Epithelial cell of esophagus (primary cell): ENCODE data around the gene CHST11.

Experiments
- DNase-seq: peaks from one replicate; pipeline ENCODE4 v3.0.0; 2010; ENCODE audit warnings: low read depth
- H3K4me3 ChIP-seq: 2 replicates; pipeline ENCODE4 v1.5.1; 2011; ENCODE audit warnings: mild to moderate bottlenecking, low read length, control low read depth
- TF ChIP-seq, protein P1 (sequence below): IDR thresholded peaks from 2 replicates; pipeline ENCODE4 v1.5.1; 2011; ENCODE audit warnings: low read depth, mild to moderate bottlenecking, low read length, control low read depth, inconsistent platforms; ENCODE audit not compliant: insufficient read depth; ENCODE audit errors: missing control alignments

The CHST11 gene

DNA sequence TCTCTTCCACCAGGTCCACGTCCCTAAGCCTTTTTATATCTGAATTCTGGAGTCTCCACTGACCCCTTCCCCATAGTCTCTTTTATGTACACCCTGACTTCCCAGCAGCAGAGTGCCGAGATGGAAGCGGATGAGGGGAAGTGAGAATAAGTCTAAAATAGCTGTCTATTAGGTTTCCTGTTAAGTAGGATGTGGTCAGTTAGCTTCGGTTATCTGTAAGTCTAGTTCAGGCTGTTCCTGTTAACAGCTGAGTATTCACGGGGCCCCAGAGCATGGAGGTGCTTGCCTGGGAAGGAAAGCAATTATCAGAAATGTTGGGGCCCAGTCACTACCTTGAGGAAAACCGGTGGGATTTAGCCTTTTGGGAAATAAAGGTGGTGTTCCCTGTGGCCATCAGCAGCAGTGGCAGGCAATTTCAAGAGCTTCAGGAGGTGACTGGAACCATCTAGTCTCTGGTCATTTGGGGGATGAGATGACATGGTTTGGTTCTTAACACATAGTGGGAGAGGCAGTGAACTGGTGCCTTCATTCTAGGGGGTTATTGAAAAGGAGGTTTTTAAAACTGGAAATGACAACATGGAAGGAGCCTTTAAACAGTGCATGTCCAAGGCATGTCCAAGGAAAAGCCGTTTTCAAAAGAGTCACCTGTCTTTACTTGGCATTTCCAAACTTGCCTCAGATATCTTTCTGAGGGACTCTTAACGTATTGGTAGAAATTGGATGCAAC lies 21.8 kb downstream of the CHST11 start:
- no peak for DNase-seq
- no peak overlapping the region for H3K4me3 ChIP-seq
- TF ChIP-seq, protein P1, sequence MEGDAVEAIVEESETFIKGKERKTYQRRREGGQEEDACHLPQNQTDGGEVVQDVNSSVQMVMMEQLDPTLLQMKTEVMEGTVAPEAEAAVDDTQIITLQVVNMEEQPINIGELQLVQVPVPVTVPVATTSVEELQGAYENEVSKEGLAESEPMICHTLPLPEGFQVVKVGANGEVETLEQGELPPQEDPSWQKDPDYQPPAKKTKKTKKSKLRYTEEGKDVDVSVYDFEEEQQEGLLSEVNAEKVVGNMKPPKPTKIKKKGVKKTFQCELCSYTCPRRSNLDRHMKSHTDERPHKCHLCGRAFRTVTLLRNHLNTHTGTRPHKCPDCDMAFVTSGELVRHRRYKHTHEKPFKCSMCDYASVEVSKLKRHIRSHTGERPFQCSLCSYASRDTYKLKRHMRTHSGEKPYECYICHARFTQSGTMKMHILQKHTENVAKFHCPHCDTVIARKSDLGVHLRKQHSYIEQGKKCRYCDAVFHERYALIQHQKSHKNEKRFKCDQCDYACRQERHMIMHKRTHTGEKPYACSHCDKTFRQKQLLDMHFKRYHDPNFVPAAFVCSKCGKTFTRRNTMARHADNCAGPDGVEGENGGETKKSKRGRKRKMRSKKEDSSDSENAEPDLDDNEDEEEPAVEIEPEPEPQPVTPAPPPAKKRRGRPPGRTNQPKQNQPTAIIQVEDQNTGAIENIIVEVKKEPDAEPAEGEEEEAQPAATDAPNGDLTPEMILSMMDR = no peak

DNA sequence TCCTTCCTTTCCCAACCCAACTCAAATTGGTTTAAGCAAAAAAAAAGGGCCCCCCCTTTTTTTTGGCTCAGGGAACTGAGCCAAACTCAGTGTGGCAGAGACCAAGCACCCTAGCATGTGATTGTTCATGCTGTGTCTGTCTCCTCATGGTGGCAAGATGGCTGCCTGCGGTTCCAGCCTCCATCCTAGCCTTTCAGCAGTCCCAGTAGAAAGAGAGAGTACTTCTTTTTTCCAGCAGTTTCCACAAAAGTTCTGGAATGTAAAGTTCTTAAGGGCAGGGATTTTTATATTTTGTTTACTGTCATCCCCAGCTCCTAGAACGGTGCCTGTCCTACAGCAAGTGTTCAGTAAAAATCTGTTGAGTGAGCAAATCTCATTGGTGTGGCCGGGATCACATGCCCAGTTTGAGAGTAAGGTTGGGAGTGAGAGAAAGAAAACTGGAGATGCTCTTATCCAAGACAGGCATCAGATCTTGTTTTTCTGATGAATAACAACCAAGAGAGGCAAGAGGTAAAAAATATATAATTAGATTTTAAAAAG lies 22.4 kb downstream of the CHST11 start:
- TF ChIP-seq, protein P1 = no peak
- no peak for DNase-seq
- no peak overlapping the region for H3K4me3 ChIP-seq

- DNase-seq = no peak
Measured at GRCh38 chr12:104480012-104480411, 23.3 kb downstream of the CHST11 start.

GRCh38 chr12:104480826-104481440 lies 24.2 kb downstream of the CHST11 start:
- TF ChIP-seq, protein P1 = no peak
- DNase-seq = peak; percentile 49
- no peak overlapping the region for H3K4me3 ChIP-seq

More at GRCh38 chr12:104480012-104480411, 23.3 kb downstream of the CHST11 start:
- TF ChIP-seq, protein P1 = no peak
- H3K4me3 ChIP-seq = no peak overlapping the region

- H3K4me3 ChIP-seq = no peak overlapping the region
- TF ChIP-seq, protein P1 = no peak
- no peak for DNase-seq
Measured at GRCh38 chr12:104482113-104482512, 25.4 kb downstream of the CHST11 start.

GRCh38 chr12:104482748-104483147 lies 26.0 kb downstream of the CHST11 start:
- H3K4me3 ChIP-seq = no peak overlapping the region
- TF ChIP-seq, protein P1 = no peak
- DNase-seq = no peak
